HG03575 (cell line): ENCODE measurements around the gene LFNG.
"Not testable (repeated sequence)": the region's sequence is repeated elsewhere in the genome, so short reads cannot be mapped to it uniquely, and the experiment has no call there.

Experiments used
- ATAC-seq: cut with Tn5 transposase; IDR thresholded peaks from one replicate; pipeline ENCODE4 v1.9.1; 2021; ENCODE audit not compliant: unreplicated experiment, insufficient number of reproducible peaks, low FRiP score; ENCODE audit errors: extremely low read depth

LFNG gene

GRCh38 chr7:2525658-2526630 lies 6.4 kb downstream of the LFNG start:
- ATAC-seq, result no peak

GRCh38 chr7:2526659-2527504 lies 7.3 kb downstream of the LFNG start:
- no peak for ATAC-seq

GRCh38 chr7:2527505-2528467 lies 8.2 kb downstream of the LFNG start:
- ATAC-seq, result no peak

- ATAC-seq, result no peak
These were observed 9.0 kb downstream of the LFNG start for GRCh38 chr7:2528481-2529095.

- no peak for ATAC-seq
These were observed 9.8 kb downstream of the LFNG start for GRCh38 chr7:2529161-2530070.

- no peak for ATAC-seq
These were observed 10.8 kb downstream of the LFNG start for GRCh38 chr7:2530071-2530987.

- ATAC-seq, result not testable (repeated sequence)
These were observed 11.6 kb downstream of the LFNG start for GRCh38 chr7:2530994-2531795.

GRCh38 chr7:2531796-2532110 lies 12.2 kb downstream of the LFNG start:
- not testable (repeated sequence) for ATAC-seq

GRCh38 chr7:2532199-2532772 lies 12.7 kb downstream of the LFNG start:
- not testable (repeated sequence) for ATAC-seq

- not testable (repeated sequence) for ATAC-seq
These were observed 13.2 kb downstream of the LFNG start for GRCh38 chr7:2532816-2533215.

GRCh38 chr7:2533566-2533965 lies 14.0 kb downstream of the LFNG start:
- not testable (repeated sequence) for ATAC-seq

GRCh38 chr7:2534214-2534613 lies 14.6 kb downstream of the LFNG start:
- ATAC-seq, result not testable (repeated sequence)

- ATAC-seq, result not testable (repeated sequence)
These were observed 16.5 kb downstream of the LFNG start for GRCh38 chr7:2535872-2536627.

GRCh38 chr7:2537981-2538851 lies 18.6 kb downstream of the LFNG start:
- ATAC-seq, result no peak
